HEK293 (cell line): ENCODE results near the gene GADD45G.

Experiments
- CTCF ChIA-PET: fragments of 350-600 bp; formaldehyde crosslinking; extraction: SDS; loops from one replicate; lab custom pipeline; 2021; ENCODE audit warnings: antibody characterized with exemption; lab: Yijun Ruan, JAX
- POLR2A ChIA-PET: fragments of 300-600 bp; formaldehyde crosslinking; extraction: SDS; loops from one replicate; lab custom pipeline; 2020; ENCODE audit warnings: antibody characterized with exemption, inconsistent platforms; lab: Yijun Ruan, JAX
- H3K27ac ChIP-seq: fragments of 200-500 bp; sonication (Bioruptor generic); 2 replicates; pipeline ENCODE4 v1.5.1; 2014; ENCODE audit warnings: low read depth, low read length, control low read depth, inconsistent platforms; ENCODE audit errors: extremely low read depth
- H3K36me3 ChIP-seq, 2 experiments: fragments of 200-500 bp in 1 of 2; sonication (Bioruptor generic) in 1 of 2; 1 replicate in 1 of 2; 2 replicates in 1 of 2; pipeline ENCODE4 v1.5.1; 2014 to 2017; ENCODE audit warnings: inconsistent platforms in 2 of 2, low read length in 2 of 2; ENCODE audit not compliant: control insufficient read depth in 2 of 2, insufficient read depth in 1 of 2
- H3K4me1 ChIP-seq: fragments of 200-500 bp; sonication (Bioruptor generic); 2 replicates; pipeline ENCODE4 v1.5.1; 2014; ENCODE audit warnings: mild to moderate bottlenecking, low read length, inconsistent platforms; ENCODE audit not compliant: control insufficient read depth, insufficient read depth
- H3K4me3 ChIP-seq: 2 replicates; pipeline ENCODE4 v1.5.1; 2011; ENCODE audit warnings: low read depth, mild to moderate bottlenecking, control low read depth, low read length, moderate library complexity
- H3K9me3 ChIP-seq: fragments of 200-500 bp; sonication (Bioruptor generic); 2 replicates; pipeline ENCODE4 v1.5.1; 2014; ENCODE audit warnings: low read depth, low read length, inconsistent platforms; ENCODE audit not compliant: control insufficient read depth, insufficient read depth
- GLIS1 ChIP-seq: fragments of 450-650 bp; formaldehyde crosslinking; IDR thresholded peaks from 2 replicates; pipeline ENCODE4 v1.5.1; 2016; ENCODE audit warnings: missing biosample characterization, missing genetic modification characterization
- PRDM2 ChIP-seq: fragments of 450-650 bp; formaldehyde crosslinking; IDR thresholded peaks from 2 replicates; pipeline ENCODE4 v1.5.1; 2016; ENCODE audit warnings: missing biosample characterization, missing genetic modification characterization, borderline replicate concordance
- SP7 ChIP-seq: fragments of 450-650 bp; formaldehyde crosslinking; IDR thresholded peaks from 2 replicates; pipeline ENCODE4 v1.5.1; 2016; ENCODE audit warnings: missing biosample characterization, missing genetic modification characterization
- ZBTB48 ChIP-seq: fragments of 450-650 bp; formaldehyde crosslinking; IDR thresholded peaks from 2 replicates; pipeline ENCODE4 v1.5.1; 2016; ENCODE audit warnings: missing biosample characterization, missing genetic modification characterization
- ZIC2 ChIP-seq: fragments of 450-650 bp; formaldehyde crosslinking; IDR thresholded peaks from 2 replicates; pipeline ENCODE4 v1.5.1; 2016; ENCODE audit warnings: missing biosample characterization, missing genetic modification characterization
- ZNF10 ChIP-seq: fragments of 450-650 bp; formaldehyde crosslinking; IDR thresholded peaks from 2 replicates; pipeline ENCODE4 v1.5.1; 2017; ENCODE audit warnings: missing biosample characterization, missing genetic modification characterization
- ZNF221 ChIP-seq: fragments of 450-650 bp; formaldehyde crosslinking; IDR thresholded peaks from 2 replicates; pipeline ENCODE4 v1.5.1; 2017; ENCODE audit warnings: missing biosample characterization, missing genetic modification characterization, borderline replicate concordance

GADD45G gene

DNA sequence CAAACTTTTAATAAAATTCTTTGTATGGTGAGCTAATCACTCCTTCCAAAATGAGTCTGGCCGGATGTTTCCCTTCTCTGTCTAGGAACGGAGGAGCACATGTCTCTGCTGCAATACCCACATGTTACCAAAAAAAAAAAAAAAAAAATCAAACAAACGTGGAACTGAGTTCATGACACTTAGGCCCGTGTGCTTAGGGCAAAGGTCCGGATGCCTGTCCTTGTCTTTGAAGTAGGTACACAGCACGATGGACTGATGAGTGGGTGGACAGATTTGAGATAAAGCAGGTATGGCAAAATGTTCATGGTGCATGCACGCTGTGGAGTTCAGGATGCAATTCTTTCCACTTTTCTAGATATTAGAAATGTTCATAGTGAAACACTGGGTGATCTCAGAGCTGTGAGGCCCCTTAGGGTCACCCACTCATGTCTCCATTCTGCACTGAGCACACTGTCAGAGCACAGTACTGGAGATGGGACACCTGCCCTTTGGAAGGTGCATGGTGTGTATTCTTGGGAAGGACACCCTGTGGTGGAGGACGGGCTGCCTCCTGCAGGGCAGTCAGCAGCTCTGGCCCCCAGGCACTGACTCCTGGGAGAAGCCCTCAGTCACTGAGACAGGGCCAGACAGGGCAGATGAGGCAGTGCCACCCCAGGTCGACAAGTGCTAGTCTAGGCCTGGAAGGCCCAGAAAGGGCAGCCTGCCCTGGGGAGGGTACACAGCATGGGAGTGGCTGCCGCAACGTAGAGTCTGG, 43.6 kb downstream of the GADD45G start:
- no peaks in the 10 kb centered on the region for H3K9me3 ChIP-seq
- no peak overlapping the region for H3K27ac ChIP-seq
- TF ChIP-seq ZIC2 (tag by site-specific recombination) (peak; percentile 28; the same call in 1 of the 2 replicates), PRDM2 (tag by site-specific recombination) (no peak)
- H3K36me3 ChIP-seq: no peaks in the 10 kb centered on the region
- ChIA-PET CTCF (interaction anchor here (1.1 kb wide), 1 partner anchor 46 kb away, joined by 7 read pairs; no protein-coding TSS in a partner anchor), POLR2A (interaction anchor here (0.6 to 1.1 kb wide), 2 partner anchors 42 to 44 kb away, joined by 3 to 5 read pairs; partner anchors contain the start of gene GADD45G)
- H3K4me3 ChIP-seq: no peak overlapping the region
- H3K4me1 ChIP-seq: no peaks in the 10 kb centered on the region

- H3K36me3 ChIP-seq: no peaks in the 10 kb centered on the region
- H3K4me3 ChIP-seq: no peak overlapping the region
- ChIA-PET CTCF (interaction anchor here (0.9 kb wide), 1 partner anchor 49 kb away, joined by 3 read pairs; no protein-coding TSS in a partner anchor), POLR2A (no interaction called here)
- H3K4me1 ChIP-seq: no peaks in the 10 kb centered on the region
- H3K27ac ChIP-seq: no peak overlapping the region
- TF ChIP-seq SP7 (tag by site-specific recombination) (no peak), ZNF221 (no peak)
- H3K9me3 ChIP-seq: no peaks in the 10 kb centered on the region
These were observed 44.4 kb downstream of the GADD45G start for GRCh38 chr9:89649039-89649691.

DNA sequence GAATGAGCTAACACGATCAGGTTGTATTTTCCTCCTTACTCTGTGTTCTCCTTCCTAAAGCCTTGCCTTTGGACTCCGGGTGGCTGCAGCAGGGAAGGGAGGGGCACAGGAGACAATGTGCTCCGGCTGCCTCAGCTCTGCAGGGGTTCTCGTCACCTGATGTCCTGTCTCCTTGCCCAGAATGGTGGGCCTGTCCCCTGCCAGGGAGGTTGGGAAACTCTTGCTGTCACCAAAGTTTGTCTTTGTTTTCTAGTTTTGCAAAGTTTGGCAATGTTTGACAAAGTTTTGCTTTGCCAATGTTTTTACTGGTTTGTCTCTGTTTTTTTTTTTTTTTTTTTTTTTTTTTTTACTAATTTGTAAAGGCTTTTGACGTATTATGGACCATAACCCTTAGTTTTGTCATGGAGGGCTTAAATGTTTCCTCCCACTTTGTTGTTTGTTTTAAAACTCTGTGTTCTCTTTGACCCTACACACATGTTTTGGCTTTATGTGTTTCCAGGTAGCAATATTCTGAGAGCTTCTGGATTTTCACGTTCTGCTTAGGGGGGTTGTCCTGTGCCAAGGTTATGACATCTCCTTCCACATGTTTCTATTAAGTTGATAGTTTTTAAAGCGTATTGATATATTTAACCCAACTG, 49.3 kb downstream of the GADD45G start:
- TF ChIP-seq GLIS1 (tag by site-specific recombination): peak; percentile 57
- no peak for TF ChIP-seq ZBTB48 (tag by site-specific recombination)
- TF ChIP-seq ZNF10 (tag by site-specific recombination): peak; percentile 53
- ChIA-PET POLR2A (interaction anchor here (0.7 kb wide), 1 partner anchor 49 kb away, joined by 7 read pairs; the partner anchor contains the start of gene GADD45G), CTCF (no interaction called here)
- Histone ChIP-seq H3K9me3 (no peaks in the 10 kb centered on the region), H3K36me3 (no peaks in the 10 kb centered on the region), H3K4me3 (no peak overlapping the region), H3K27ac (no peak overlapping the region), H3K4me1 (no peaks in the 10 kb centered on the region)
